BJ (cell line): ENCODE results near the gene TP53INP2. TPM values are rescaled to one million over a fixed set of nuclear protein-coding genes. Genes with fewer than 3 reads are reported as not detected.
"Not testable (repeated sequence)": the region's sequence is repeated elsewhere in the genome, so short reads cannot be mapped to it uniquely, and the experiment has no call there.

Source experiments
- CTCF ChIA-PET: fragments of 350-600 bp; formaldehyde crosslinking; extraction: SDS; loops from one replicate; lab custom pipeline; 2021; ENCODE audit warnings: antibody characterized with exemption, inconsistent platforms; lab: Yijun Ruan, JAX
- POLR2A ChIA-PET: fragments of 300-600 bp; sonication (Branson Sonifier 250); formaldehyde crosslinking; extraction: SDS; loops from one replicate; lab custom pipeline; 2021; ENCODE audit warnings: antibody characterized with exemption; lab: Charles Lee
- DNase-seq: peaks from one replicate; pipeline ENCODE4 v3.0.0-alpha.2; 2011; ENCODE audit warnings: low read depth
- H3K27me3 ChIP-seq: 2 replicates; pipeline ENCODE4 v1.6.0; 2011; ENCODE audit warnings: low read length; ENCODE audit not compliant: control insufficient read depth, insufficient read depth
- H3K36me3 ChIP-seq: 2 replicates; pipeline ENCODE4 v1.5.1; 2011; ENCODE audit warnings: low read length; ENCODE audit not compliant: control insufficient read depth, insufficient read depth
- H3K4me3 ChIP-seq: 2 replicates; pipeline ENCODE4 v1.5.1; 2011; ENCODE audit warnings: low read depth, mild to moderate bottlenecking, control low read depth, low read length
- polyA plus RNA-seq: library from polyadenylated mRNA; depleted of rRNA; stranded (reverse); fragments of >200 nt; gene quantifications from 2 replicates; pipeline ENCODE4 v1.2.3, GENCODE V29; 2011
- TF ChIP-seq, protein P1 (sequence below): IDR thresholded peaks from 2 replicates; pipeline ENCODE4 v1.5.1; 2011; ENCODE audit warnings: low read depth, mild to moderate bottlenecking, control low read depth, inconsistent platforms, low read length, moderate library complexity; ENCODE audit not compliant: insufficient read depth

TP53INP2 gene
- polyA plus RNA-seq, 1 experiment = 5.1 TPM

DNA sequence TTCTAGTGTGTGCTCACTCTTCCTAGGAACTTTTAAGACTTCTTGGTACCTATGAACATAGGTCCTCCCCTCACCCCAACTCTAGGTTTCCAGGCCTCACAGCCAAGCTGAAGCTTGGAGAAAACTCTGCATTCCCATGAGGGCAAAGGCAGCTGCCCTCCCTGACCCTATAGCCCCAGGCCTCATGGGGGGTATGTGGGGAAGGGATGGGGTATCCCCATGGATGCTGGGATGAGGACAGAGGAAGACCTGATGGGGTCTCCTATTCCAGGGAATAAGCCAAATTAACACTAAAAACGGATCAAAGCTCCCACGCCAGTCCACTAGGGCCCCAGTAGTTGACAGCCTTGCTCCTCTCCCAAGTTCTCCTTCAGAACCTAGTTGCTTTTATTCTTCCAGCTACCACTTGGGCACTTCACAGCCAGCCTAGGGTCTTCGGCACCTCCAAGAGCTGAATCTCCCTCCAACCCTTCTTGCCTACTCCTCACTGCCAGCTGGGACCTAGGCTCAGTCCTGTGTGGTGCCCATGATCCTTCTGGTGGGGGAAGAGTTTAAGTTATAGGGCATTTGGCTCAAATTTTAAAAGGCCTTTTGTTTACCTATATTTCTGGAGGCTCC is 7.8 kb downstream of the TP53INP2 start:
- ChIA-PET POLR2A (no interaction called here), CTCF (interaction anchor here (1.5 to 2.8 kb wide), 2 partner anchors 17 to 58 kb away, joined by 4 to 8 read pairs; no protein-coding TSS in a partner anchor)
- H3K4me3 ChIP-seq = no peak overlapping the region
- TF ChIP-seq, protein P1, sequence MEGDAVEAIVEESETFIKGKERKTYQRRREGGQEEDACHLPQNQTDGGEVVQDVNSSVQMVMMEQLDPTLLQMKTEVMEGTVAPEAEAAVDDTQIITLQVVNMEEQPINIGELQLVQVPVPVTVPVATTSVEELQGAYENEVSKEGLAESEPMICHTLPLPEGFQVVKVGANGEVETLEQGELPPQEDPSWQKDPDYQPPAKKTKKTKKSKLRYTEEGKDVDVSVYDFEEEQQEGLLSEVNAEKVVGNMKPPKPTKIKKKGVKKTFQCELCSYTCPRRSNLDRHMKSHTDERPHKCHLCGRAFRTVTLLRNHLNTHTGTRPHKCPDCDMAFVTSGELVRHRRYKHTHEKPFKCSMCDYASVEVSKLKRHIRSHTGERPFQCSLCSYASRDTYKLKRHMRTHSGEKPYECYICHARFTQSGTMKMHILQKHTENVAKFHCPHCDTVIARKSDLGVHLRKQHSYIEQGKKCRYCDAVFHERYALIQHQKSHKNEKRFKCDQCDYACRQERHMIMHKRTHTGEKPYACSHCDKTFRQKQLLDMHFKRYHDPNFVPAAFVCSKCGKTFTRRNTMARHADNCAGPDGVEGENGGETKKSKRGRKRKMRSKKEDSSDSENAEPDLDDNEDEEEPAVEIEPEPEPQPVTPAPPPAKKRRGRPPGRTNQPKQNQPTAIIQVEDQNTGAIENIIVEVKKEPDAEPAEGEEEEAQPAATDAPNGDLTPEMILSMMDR = no peak
- no peaks in the 10 kb centered on the region for H3K27me3 ChIP-seq
- DNase-seq = no peak
- H3K36me3 ChIP-seq = peaks cover 1% of the 10 kb centered on the region

DNA sequence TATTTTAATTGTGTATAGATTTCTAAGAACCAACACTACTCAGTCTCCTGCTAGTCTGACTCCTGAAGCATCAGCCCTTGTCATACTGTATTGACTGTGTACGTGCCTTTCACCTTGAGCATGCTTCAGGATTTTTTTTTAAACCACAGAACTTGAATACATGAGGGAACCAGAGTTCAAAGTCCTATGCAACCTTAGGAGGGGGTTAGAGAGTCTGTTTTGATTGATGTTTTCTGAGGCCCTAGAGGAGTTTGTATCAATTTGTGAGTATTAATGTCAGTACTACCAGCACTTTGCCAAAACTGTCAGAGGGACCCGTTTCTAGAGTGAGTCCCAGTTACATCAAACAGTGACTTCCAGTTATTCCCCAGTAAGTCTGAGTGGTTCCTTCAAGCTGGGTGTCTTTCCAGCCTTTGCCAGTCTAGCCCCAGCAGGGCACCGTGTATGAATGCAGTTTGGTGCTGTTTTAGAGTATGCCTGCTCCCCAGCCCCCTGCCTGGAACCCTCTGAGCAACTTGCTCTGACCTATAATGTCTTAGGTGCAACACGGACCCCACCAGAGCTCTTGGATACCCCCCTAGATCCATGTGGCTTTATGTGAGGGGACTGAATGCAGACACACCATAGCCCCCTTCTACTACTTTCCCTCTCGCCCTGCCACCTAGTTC is 8.5 kb downstream of the TP53INP2 start:
- ChIA-PET CTCF (interaction anchor here (0.5 to 2.8 kb wide), 5 partner anchors 12 to 500 kb away, joined by 3 to 8 read pairs (median 3); no protein-coding TSS in a partner anchor), POLR2A (no interaction called here)
- no peak for DNase-seq
- TF ChIP-seq, protein P1 = no peak
- Histone ChIP-seq H3K36me3 (peaks cover 1% of the 10 kb centered on the region), H3K4me3 (no peak overlapping the region), H3K27me3 (no peaks in the 10 kb centered on the region)

DNA sequence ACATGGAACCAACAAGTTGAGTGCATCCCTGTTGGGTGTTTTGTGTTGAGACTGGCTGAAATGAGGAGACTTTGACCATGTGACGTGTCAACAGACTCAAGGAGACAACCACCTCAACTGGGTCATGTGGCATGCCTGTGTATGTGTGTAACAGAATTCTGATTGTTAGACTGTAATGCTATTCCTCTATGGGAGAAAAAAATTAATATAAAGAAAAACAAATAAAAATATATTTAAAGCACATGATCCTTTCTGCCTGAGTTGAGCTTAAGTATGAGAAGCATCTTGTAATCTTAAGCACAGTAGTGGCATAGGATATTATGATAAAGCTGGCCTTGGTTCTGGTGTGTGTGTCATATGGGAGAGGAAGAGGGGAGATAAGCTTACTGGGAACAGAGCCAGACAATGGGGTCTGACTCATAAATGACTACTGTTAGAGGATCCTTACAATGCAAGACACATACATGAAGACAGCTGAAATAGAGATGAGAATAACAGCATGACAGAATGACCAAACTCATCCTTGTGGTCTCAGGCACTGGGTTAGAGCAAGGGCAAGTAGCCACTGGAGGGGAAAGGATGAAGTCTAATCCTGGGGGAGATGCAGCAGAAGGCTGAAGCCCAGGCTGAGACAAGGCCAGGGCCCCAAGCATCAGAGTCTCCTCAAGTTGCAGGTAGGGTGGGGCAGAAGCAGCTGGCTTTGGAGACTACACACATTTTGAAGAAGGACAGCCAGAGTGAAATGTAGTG is 9.2 kb downstream of the TP53INP2 start:
- peaks cover 3% of the 10 kb centered on the region for H3K36me3 ChIP-seq
- TF ChIP-seq, protein P1 = no peak
- ChIA-PET POLR2A (interaction anchor here (0.6 kb wide), 1 partner anchor 9 kb away, joined by 10 read pairs; no protein-coding TSS in a partner anchor), CTCF (interaction anchor here (0.5 to 2.8 kb wide), 9 partner anchors 11 to 500 kb away, joined by 3 to 8 read pairs (median 3); no protein-coding TSS in a partner anchor)
- peak; percentile 84 for DNase-seq
- no peak overlapping the region for H3K4me3 ChIP-seq
- no peaks in the 10 kb centered on the region for H3K27me3 ChIP-seq

DNA sequence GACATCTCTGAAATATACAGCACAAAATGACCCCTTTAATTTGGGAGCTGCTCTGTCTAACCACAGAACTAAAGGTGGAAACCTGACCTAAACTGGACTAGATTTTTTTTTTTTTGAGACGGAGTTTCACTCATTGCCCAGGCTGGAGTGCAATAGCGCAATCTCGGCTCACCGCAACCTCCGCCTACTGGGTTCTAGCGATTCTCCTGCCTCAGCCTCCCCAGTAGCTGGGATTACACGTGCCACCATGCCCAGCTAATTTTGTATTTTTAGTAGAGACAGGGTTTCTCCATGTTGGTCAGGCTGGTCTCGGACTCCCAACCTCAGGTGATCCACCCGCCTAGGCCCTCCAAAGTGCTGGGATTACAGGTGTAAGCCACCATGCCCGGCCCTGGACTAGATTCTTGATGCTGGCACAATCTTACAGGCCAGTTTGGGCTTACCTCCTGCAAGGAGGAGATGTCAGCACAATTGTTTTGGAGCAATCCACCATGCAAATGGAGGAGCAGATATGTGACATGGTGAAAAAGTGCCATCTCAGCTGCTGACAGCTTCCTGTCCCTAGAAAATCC is 9.9 kb downstream of the TP53INP2 start:
- not testable (repeated sequence) for DNase-seq
- POLR2A ChIA-PET = interaction anchor here (0.6 kb wide), 1 partner anchor 8 kb away, joined by 10 read pairs; no protein-coding TSS in a partner anchor

DNA sequence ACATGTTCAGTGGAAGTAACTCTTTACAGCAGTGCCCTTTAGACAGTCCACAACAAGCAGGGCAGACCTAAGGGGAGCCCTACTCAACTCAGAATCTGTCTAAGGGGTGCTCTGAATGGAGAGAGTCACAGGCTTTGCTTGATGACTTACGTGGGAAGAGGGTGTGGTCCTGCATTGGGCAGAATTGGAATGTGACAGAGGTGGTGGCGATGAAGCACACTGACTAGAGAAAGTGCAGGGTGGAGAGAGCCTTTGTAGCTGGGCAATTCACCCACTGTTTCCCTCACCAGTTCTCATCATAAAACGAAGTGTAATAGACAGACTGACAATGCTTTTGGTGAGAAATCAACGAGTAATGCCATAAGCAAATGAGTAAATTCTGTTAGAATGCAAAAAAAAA is 11.2 kb downstream of the TP53INP2 start:
- DNase-seq = no peak
- H3K4me3 ChIP-seq = no peak overlapping the region
- ChIA-PET CTCF (interaction anchor here (1.3 kb wide), 1 partner anchor 57 kb away, joined by 3 read pairs; no protein-coding TSS in a partner anchor), POLR2A (no interaction called here)
- H3K36me3 ChIP-seq = peaks cover 3% of the 10 kb centered on the region
- H3K27me3 ChIP-seq = no peaks in the 10 kb centered on the region
- TF ChIP-seq, protein P1 = no peak

More for the DNA sequence above, 9.9 kb downstream of the TP53INP2 start:
- not testable (repeated sequence) for H3K36me3 ChIP-seq, H3K4me3 ChIP-seq, H3K27me3 ChIP-seq
- CTCF ChIA-PET = interaction anchor here (0.6 to 2.8 kb wide), 8 partner anchors 11 to 417 kb away, joined by 3 to 8 read pairs (median 3); no protein-coding TSS in a partner anchor
